SK-N-SH (cell line): ENCODE data around the gene POU6F1. TPM values are rescaled to one million over a fixed set of nuclear protein-coding genes. Genes with fewer than 3 reads are reported as not detected.
A peak's percentile ranks its signal among the peaks of the same experiment; 100 is the strongest.

Experiments used
- CTCF ChIA-PET: fragments of 300-600, 350-600 bp; formaldehyde crosslinking; extraction: SDS; loops from one replicate; lab custom pipeline; 2021; lab: Yijun Ruan, JAX
- POLR2A ChIA-PET: fragments of 350-600 bp; sonication (Branson Sonifier 250); formaldehyde crosslinking; extraction: SDS; loops from one replicate; lab custom pipeline; 2020; ENCODE audit warnings: antibody characterized with exemption, inconsistent platforms; lab: Yijun Ruan, JAX
- DNase-seq: peaks from one replicate; pipeline ENCODE4 v3.0.0; 2012
- H2AFZ ChIP-seq: fragments of 200-600 bp; sonication (generic); 2 replicates; pipeline ENCODE4 v1.8.1; 2016; ENCODE audit warnings: antibody characterized with exemption, mild to moderate bottlenecking, low read depth
- H3F3A ChIP-seq: fragments of 200-600 bp; sonication (generic); replicated peaks from 2 replicates; pipeline ENCODE3; 2016; ENCODE audit warnings: antibody characterized with exemption, mild to moderate bottlenecking; ENCODE audit not compliant: insufficient read depth
- H3K27ac ChIP-seq, 2 experiments: fragments of 200-500 bp in 1 of 2; fragments of 200-600 bp in 1 of 2; sonication (Bioruptor generic) in 1 of 2; sonication (generic), shearing (Covaris generic) in 1 of 2; 2 replicates each; pipeline versions ENCODE4 v1.5.1 to v1.6.1; 2014 to 2016; ENCODE audit warnings: low read depth in 2 of 2, inconsistent platforms in 1 of 2, low read length in 1 of 2, mild to moderate bottlenecking in 1 of 2, mixed read lengths in 1 of 2
- H3K27me3 ChIP-seq: fragments of 200-600 bp; sonication (generic), shearing (Covaris generic); 2 replicates; pipeline ENCODE4 v1.6.1; 2016; ENCODE audit warnings: mixed run types; ENCODE audit not compliant: insufficient read depth
- H3K36me3 ChIP-seq, 2 experiments: fragments of 200-500 bp in 1 of 2; fragments of 200-600 bp in 1 of 2; sonication (Bioruptor generic) in 1 of 2; sonication (generic) in 1 of 2; replicated peaks in 1 of 2; 2 replicates each; pipeline versions ENCODE3 to v1.5.1; 2014 to 2016; ENCODE audit warnings: low read length in 1 of 2, mild to moderate bottlenecking in 1 of 2; ENCODE audit not compliant: insufficient read depth in 2 of 2, control insufficient read depth in 1 of 2
- H3K4me1 ChIP-seq, 2 experiments: fragments of 200-500 bp in 1 of 2; fragments of 200-600 bp in 1 of 2; sonication (Bioruptor generic) in 1 of 2; sonication (generic), shearing (Covaris generic) in 1 of 2; 2 replicates each; pipeline versions ENCODE4 v1.5.1 to v1.6.1; 2014 to 2016; ENCODE audit warnings: low read depth in 1 of 2, low read length in 1 of 2, mixed run types in 1 of 2; ENCODE audit not compliant: insufficient read depth in 2 of 2, control insufficient read depth in 1 of 2
- H3K4me2 ChIP-seq: fragments of 200-600 bp; sonication (generic), shearing (Covaris generic); 2 replicates; pipeline ENCODE4 v1.6.1; 2017; ENCODE audit warnings: mixed run types
- H3K4me3 ChIP-seq, 2 experiments: fragments of 200-500 bp in 1 of 2; fragments of 200-600 bp in 1 of 2; sonication (Bioruptor generic) in 1 of 2; sonication (generic), shearing (Covaris generic) in 1 of 2; 2 replicates each; pipeline versions ENCODE4 v1.5.1 to v1.8.1; 2014 to 2016; ENCODE audit warnings: low read depth in 2 of 2, inconsistent platforms in 1 of 2, low read length in 1 of 2, mild to moderate bottlenecking in 1 of 2, mixed read lengths in 1 of 2, moderate library complexity in 1 of 2
- H3K79me2 ChIP-seq: fragments of 200-600 bp; sonication (generic); 2 replicates; pipeline ENCODE4 v1.8.1; 2017; ENCODE audit warnings: mild to moderate bottlenecking; ENCODE audit not compliant: insufficient read depth
- H3K9ac ChIP-seq: fragments of 200-600 bp; sonication (generic); 2 replicates; pipeline ENCODE4 v1.6.1; 2017; ENCODE audit warnings: mixed run types
- H3K9me2 ChIP-seq: fragments of 200-600 bp; sonication (generic); 2 replicates; pipeline ENCODE4 v1.6.1; 2017; ENCODE audit warnings: mixed run types
- H3K9me3 ChIP-seq: fragments of 200-600 bp; sonication (generic); 2 replicates; pipeline ENCODE4 v1.6.1; 2017; ENCODE audit warnings: mixed run types, mild to moderate bottlenecking, moderate library complexity
- H4K20me1 ChIP-seq: fragments of 200-600 bp; sonication (generic); 2 replicates; pipeline ENCODE4 v1.6.1; 2017; ENCODE audit warnings: mild to moderate bottlenecking, mixed run types; ENCODE audit not compliant: insufficient read depth
- CHD2 ChIP-seq: fragments of 150-350 bp; IDR thresholded peaks from 2 replicates; pipeline ENCODE4 v1.6.1; 2018; ENCODE audit warnings: low read length; ENCODE audit not compliant: partially characterized antibody
- CTCF ChIP-seq: fragments of 200-600 bp; sonication (generic); IDR thresholded peaks from 2 replicates; pipeline ENCODE4 v1.6.1; 2017; ENCODE audit warnings: antibody characterized with exemption, mild to moderate bottlenecking, moderate library complexity
- ELF1 ChIP-seq: IDR thresholded peaks from 2 replicates; pipeline ENCODE4 v1.4.0; 2012
- EP300 ChIP-seq, 2 experiments: IDR thresholded peaks; 2 replicates each; pipeline versions ENCODE4 v1.4.0 to v1.6.1; 2012; ENCODE audit warnings: borderline replicate concordance in 1 of 2, low read depth in 1 of 2, low read length in 1 of 2
- FOXJ3 ChIP-seq: sonication (generic); formaldehyde crosslinking; IDR thresholded peaks from 2 replicates; pipeline ENCODE4 v1.5.1; 2020; ENCODE audit warnings: mild to moderate bottlenecking, missing genetic modification reagents
- FOXM1 ChIP-seq: IDR thresholded peaks from 2 replicates; pipeline ENCODE4 v1.4.0; 2012; ENCODE audit warnings: low read depth, mild to moderate bottlenecking
- GATA2 ChIP-seq: sonication (generic); formaldehyde crosslinking; IDR thresholded peaks from 2 replicates; pipeline ENCODE4 v1.5.0; 2020; ENCODE audit warnings: mild to moderate bottlenecking, missing genetic modification reagents
- JUND ChIP-seq: IDR thresholded peaks from 2 replicates; pipeline ENCODE4 v1.4.0; 2012
- MXI1 ChIP-seq: IDR thresholded peaks from 2 replicates; pipeline ENCODE4 v1.6.1; 2012; ENCODE audit warnings: mild to moderate bottlenecking, low read depth, low read length, improper control_type of control experiment
- NFIC ChIP-seq: IDR thresholded peaks from 2 replicates; pipeline ENCODE4 v1.4.0; 2012; ENCODE audit warnings: borderline replicate concordance
- NRF1 ChIP-seq: IDR thresholded peaks from 2 replicates; pipeline ENCODE4 v1.6.1; 2012; ENCODE audit warnings: low read depth, mild to moderate bottlenecking, low read length
- POLR2AphosphoS5 ChIP-seq: IDR thresholded peaks from 2 replicates; pipeline ENCODE4 v1.6.1; 2012; ENCODE audit warnings: low read depth, low read length
- RAD21 ChIP-seq: IDR thresholded peaks from 2 replicates; pipeline ENCODE4 v1.6.1; 2012; ENCODE audit warnings: mild to moderate bottlenecking, low read length
- REST ChIP-seq: IDR thresholded peaks from 2 replicates; pipeline ENCODE4 v1.6.1; 2012; ENCODE audit warnings: mild to moderate bottlenecking, low read depth, low read length, moderate library complexity
- RXRA ChIP-seq: IDR thresholded peaks from 2 replicates; pipeline ENCODE4 v1.4.0; 2012; ENCODE audit warnings: low read depth, mild to moderate bottlenecking, borderline replicate concordance
- SIN3A ChIP-seq: IDR thresholded peaks from 2 replicates; pipeline ENCODE4 v1.6.1; 2012; ENCODE audit warnings: low read depth, mild to moderate bottlenecking, low read length, moderate library complexity, borderline replicate concordance
- TAF1 ChIP-seq: IDR thresholded peaks from 2 replicates; pipeline ENCODE4 v1.6.1; 2012; ENCODE audit warnings: low read depth, mild to moderate bottlenecking, low read length, moderate library complexity, borderline replicate concordance
- TCF12 ChIP-seq: IDR thresholded peaks from 2 replicates; pipeline ENCODE4 v1.4.0; 2012
- TEAD4 ChIP-seq: IDR thresholded peaks from 2 replicates; pipeline ENCODE4 v1.4.0; 2012; ENCODE audit warnings: mild to moderate bottlenecking, borderline replicate concordance; ENCODE audit not compliant: insufficient read depth
- ZBTB33 ChIP-seq: IDR thresholded peaks from 2 replicates; pipeline ENCODE4 v1.4.0; 2012; ENCODE audit warnings: low read depth, borderline replicate concordance
- WGBS: methylation state at CpG from one replicate; pipeline ENCODE4 v1.1.6; 2017; ENCODE audit warnings: low lambda C conversion rate; 5-methylcytosine and 5-hydroxymethylcytosine counted together
- polyA plus RNA-seq, 3 experiments: library from polyadenylated mRNA; depleted of rRNA; stranded (reverse); fragments of >200 nt; gene quantifications; 2 replicates each; pipeline ENCODE4 v1.2.3, GENCODE V29; 2012
- TF ChIP-seq, protein P1 (sequence below): fragments of 150-350 bp; IDR thresholded peaks from 2 replicates; pipeline ENCODE4 v1.6.1; 2017; ENCODE audit warnings: antibody characterized with exemption, low read length, low read depth, borderline replicate concordance

POU6F1 gene
- polyA plus RNA-seq, 1 of the 3 experiments (the other 2 are of a cell fraction): 1.9 TPM

- H3K27ac ChIP-seq: no peak overlapping the region
- H3K4me1 ChIP-seq: peaks cover 0 to 4% of the 10 kb centered on the region in 2 experiments; a peak in 1 of 4 replicates
- H3K9me3 ChIP-seq: no peaks in the 10 kb centered on the region
- H3K27me3 ChIP-seq: no peaks in the 10 kb centered on the region
- H3K9me2 ChIP-seq: no peaks in the 10 kb centered on the region
- peaks cover 7% of the 10 kb centered on the region for H3K79me2 ChIP-seq
- no peak overlapping the region for H3K9ac ChIP-seq
- WGBS: 42% methylated on average over 5 of the region's 5 CpGs
- ChIA-PET CTCF (interaction anchor here (0.7 to 1.0 kb wide), 2 partner anchors 18 to 111 kb away, joined by 3 to 5 read pairs; no protein-coding TSS in a partner anchor), POLR2A (no interaction called here)
- no peaks in the 10 kb centered on the region for H3K36me3 ChIP-seq
- no peaks in the 10 kb centered on the region for H4K20me1 ChIP-seq
- TF ChIP-seq REST (no peak), CTCF (no peak), POLR2AphosphoS5 (no peak), FOXM1 (no peak), EP300 (IDR thresholded peaks at IDR 0.05; ENCODE audit: borderline replicate concordance in 1 of 2, low read depth in 1 of 2, low read length in 1 of 2) (peak in 1 of 2 experiments; percentile 23; a peak in 1 of 4 replicates), MXI1 (no peak), RAD21 (no peak), NFIC (peak; percentile 31; the same call in 1 of the 2 replicates), CHD2 (no peak), TCF12 (no peak), TAF1 (no peak), GATA2 (CRISPR knock-in tag) (peak; percentile 88), SIN3A (no peak)
- H2AFZ ChIP-seq: no peak overlapping the region
- H3F3A ChIP-seq: no peaks in the 10 kb centered on the region
- H3K4me3 ChIP-seq: no peak overlapping the region
- peak; percentile 52 for DNase-seq
- H3K4me2 ChIP-seq: no peak overlapping the region
Observed at GRCh38 chr12:51234530-51234929, 16.7 kb upstream of the POU6F1 start.

DNA sequence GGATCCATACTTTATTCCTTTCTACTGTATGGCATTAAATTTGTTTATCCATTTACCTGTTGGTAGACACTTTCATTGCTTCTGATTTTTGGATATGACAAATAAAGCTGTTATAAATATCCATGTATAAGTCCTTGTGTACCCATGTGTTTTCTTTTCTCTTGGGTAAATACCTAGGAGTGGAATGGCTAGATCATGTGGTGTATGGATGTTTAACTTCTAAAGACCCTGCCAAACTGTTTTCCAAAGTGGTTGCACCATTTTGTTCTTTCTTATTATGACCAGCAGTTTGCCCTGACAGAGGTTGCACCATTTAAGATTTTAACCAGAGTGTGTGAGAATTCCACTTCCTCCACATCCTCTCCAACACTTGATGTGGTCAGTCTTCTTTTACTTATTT lies 14.8 kb upstream of the POU6F1 start:
- no peak for DNase-seq
- TF ChIP-seq CHD2: no peak
- TF ChIP-seq, protein P1, sequence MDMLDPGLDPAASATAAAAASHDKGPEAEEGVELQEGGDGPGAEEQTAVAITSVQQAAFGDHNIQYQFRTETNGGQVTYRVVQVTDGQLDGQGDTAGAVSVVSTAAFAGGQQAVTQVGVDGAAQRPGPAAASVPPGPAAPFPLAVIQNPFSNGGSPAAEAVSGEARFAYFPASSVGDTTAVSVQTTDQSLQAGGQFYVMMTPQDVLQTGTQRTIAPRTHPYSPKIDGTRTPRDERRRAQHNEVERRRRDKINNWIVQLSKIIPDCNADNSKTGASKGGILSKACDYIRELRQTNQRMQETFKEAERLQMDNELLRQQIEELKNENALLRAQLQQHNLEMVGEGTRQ: no peak
- no peak for TF ChIP-seq FOXJ3
- no peak for TF ChIP-seq ELF1
- no peak for TF ChIP-seq RAD21
- no peak for TF ChIP-seq RXRA
- no peak for TF ChIP-seq ZBTB33
- no peak for TF ChIP-seq TEAD4
- no peak for TF ChIP-seq JUND
- TF ChIP-seq NRF1: no peak

More for the DNA sequence above, 14.8 kb upstream of the POU6F1 start:
- POLR2A ChIA-PET: no interaction called here
- H3K27me3 ChIP-seq: no peaks in the 10 kb centered on the region
- no peak overlapping the region for H3K9ac ChIP-seq
- H3K9me2 ChIP-seq: no peaks in the 10 kb centered on the region
- H4K20me1 ChIP-seq: no peaks in the 10 kb centered on the region
- CTCF ChIA-PET: interaction anchor here (0.6 to 1.2 kb wide), 2 partner anchors 15 to 91 kb away, joined by 3 to 4 read pairs; partner anchors contain the start of gene POU6F1
- H3K4me2 ChIP-seq: no peak overlapping the region
- no peaks in the 10 kb centered on the region for H3K4me1 ChIP-seq
- H3K9me3 ChIP-seq: no peaks in the 10 kb centered on the region
- no peak overlapping the region for H3K4me3 ChIP-seq
- H3K36me3 ChIP-seq: no peaks in the 10 kb centered on the region
- H3K79me2 ChIP-seq: no peaks in the 10 kb centered on the region
- no peak overlapping the region for H2AFZ ChIP-seq
- H3K27ac ChIP-seq: no peak overlapping the region
- H3F3A ChIP-seq: no peaks in the 10 kb centered on the region
